GM18909 (cell line): ENCODE measurements around the gene FOXL3.
"Not testable (repeated sequence)": the region's sequence is repeated elsewhere in the genome, so short reads cannot be mapped to it uniquely, and the experiment has no call there.

Source experiments
- ATAC-seq: cut with Tn5 transposase; IDR thresholded peaks from one replicate; pipeline ENCODE4 v1.9.1; 2021; ENCODE audit warnings: mild to moderate bottlenecking; ENCODE audit not compliant: unreplicated experiment, poor library complexity

The FOXL3 gene

GRCh38 chr7:254337-255037 is 35.5 kb upstream of the FOXL3 start:
- ATAC-seq, result no peak

DNA sequence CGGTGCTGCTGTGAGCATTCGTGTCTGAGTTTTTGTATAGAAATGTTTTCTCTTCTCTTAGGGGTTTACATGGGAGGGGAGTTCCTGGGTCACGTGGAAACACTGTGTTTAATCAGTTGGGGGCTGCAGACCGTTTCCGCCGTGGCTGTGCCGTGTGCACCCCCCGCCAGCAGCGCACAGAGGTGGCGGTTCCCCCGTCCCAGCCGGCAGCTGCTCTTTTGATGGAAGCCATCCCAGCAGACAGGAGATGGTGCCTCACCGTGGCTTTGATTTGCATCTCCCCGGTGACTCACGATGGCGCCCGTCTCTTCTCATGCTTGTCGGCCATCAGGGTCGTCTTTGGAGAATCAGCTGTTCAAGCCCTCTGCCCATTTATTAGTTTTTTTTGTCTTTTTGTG is 34.9 kb upstream of the FOXL3 start:
- no peak for ATAC-seq

GRCh38 chr7:255721-256361 is 34.1 kb upstream of the FOXL3 start:
- ATAC-seq, result no peak

GRCh38 chr7:256461-256940 is 33.5 kb upstream of the FOXL3 start:
- no peak for ATAC-seq

- no peak for ATAC-seq
These were observed 32.9 kb upstream of the FOXL3 start for GRCh38 chr7:256981-257646.

DNA sequence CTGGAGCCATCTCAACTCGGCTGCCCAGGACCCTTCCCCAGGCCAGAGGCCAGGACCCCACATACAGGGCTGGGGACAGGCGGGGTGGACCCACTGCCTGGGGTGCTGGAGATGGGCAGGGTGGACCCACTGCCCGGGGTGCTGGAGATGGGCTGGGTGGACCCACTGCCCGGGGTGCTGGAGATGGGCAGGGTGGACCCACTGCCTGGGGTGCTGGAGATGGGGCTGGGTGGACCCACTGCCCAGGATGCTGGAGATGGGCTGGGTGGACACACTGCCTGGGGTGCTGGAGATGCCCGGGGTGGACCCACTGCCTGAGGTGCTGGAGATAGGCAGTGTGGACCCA is 32.4 kb upstream of the FOXL3 start:
- ATAC-seq, result no peak

- ATAC-seq, result no peak
These were observed 31.3 kb upstream of the FOXL3 start for GRCh38 chr7:258476-259190.

- ATAC-seq, result no peak
These were observed 30.8 kb upstream of the FOXL3 start for GRCh38 chr7:259191-259505.

DNA sequence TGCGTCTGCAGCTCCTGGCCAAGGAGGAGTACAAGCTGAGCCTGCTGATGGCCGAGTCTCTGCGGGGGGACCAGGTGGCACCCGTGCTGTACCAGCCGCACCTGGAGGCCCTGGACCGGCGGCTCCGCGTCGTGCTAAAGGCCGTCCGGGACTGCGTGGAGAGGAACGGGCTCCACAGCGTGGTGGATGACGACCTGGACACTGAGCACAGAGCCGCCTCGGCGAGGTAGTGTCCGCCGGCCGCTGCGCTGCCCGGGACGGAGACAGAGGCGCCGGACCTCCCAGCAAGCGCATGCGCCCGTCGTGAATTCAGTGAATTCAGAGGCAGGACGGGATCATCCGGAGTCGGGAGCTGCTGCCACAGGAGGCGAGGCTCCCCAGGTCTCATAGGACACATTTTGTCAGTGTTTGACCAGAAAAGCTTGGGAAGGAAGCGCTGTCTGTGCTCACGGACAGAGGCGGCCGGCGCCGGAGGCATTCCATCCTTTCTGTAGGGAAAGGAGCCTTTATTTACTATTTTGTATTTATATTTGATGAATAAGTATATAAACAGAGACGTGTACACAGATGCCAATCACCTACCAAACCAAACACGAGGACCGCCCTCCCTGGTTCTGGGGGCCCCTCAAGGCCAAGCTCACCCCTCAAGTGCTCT is 30.1 kb upstream of the FOXL3 start:
- ATAC-seq, result no peak

DNA sequence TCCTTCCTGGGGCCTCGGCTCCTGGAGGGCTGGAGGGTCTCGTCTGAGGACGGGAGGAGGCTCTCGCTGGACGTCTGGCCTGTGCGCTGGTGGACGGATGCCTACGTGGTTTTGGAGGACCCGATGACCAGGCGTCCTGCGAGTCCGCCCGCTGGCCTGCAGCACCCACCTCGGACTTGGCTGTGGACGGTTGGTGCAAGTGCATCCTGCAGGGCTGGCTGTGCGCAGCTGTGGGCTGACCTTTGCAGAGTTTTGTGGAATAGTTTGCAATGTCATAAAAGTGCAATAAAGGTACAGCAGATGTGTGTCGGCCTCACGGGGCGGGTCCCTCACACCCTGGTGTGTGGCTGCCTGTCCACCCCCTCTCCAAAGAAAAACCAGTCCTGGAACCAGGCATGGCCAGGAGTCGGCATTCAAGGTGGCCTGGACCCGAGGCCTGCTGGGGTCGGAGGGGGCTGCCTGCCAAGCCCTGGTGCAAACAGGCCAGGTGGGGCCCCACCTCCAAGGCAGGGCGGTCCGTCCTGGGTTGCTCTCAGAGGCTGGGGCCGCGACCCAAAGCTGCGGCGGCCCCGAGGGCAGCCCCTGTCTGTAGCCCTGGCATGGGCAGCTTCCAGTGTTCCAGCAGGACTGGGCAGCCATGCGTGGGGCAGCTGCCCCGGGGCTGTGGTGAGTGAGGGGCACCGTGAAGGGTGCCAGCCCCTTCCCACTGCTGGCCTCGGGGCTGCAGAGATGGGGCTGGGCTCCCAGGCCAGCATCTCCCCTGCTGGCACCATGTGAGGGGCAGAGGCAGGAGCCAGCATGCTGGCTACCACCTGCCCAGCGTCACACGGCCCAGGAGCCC is 29.3 kb upstream of the FOXL3 start:
- no peak for ATAC-seq

- ATAC-seq, result no peak
These were observed 28.4 kb upstream of the FOXL3 start for GRCh38 chr7:261341-262250.

DNA sequence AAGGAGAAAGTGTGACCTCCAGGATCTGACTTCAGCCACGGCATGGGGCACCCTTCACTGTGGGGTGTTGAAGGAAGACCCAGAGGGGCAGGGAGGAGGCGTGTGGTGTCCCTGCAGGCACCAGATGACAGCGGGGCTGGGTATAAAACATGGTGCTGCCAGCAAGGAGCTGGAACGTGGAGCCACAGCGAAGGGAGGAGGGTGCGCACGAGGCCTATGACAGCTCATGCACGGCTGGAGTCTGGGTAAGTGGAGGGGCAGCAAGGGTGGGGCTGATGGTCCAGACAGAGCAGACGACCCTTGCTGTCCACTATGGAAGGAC is 27.8 kb upstream of the FOXL3 start:
- no peak for ATAC-seq

DNA sequence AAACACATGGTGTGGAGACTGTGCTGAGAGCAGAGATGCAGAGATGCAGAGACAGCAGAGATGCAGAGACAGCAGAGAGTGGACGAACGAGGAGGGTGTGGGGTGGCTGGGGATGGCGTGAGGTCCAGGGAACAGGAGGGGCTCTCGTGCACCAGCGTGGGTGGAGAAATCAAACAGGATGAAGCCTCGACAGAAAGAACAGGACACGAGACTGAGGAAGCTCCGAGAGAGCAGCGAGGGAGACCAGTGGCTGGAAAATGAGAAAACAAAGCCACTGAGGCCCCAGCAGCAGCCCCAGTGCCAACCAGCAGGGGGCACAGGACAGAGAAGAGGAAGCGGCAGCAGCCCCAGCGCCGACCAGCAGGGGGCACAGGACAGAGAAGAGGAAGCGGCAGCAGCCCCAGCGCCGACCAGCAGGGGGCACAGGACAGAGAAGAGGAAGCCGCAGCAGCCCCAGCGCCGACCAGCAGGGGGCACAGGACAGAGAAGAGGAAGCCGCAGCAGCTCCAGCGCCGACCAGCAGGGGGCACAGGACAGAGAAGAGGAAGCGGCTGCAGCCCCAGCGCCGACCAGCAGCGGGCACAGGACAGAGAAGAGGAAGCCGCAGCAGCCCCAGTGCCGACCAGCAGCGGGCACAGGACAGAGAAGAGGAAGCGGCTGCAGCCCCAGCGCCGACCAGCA is 27.2 kb upstream of the FOXL3 start:
- not testable (repeated sequence) for ATAC-seq

DNA sequence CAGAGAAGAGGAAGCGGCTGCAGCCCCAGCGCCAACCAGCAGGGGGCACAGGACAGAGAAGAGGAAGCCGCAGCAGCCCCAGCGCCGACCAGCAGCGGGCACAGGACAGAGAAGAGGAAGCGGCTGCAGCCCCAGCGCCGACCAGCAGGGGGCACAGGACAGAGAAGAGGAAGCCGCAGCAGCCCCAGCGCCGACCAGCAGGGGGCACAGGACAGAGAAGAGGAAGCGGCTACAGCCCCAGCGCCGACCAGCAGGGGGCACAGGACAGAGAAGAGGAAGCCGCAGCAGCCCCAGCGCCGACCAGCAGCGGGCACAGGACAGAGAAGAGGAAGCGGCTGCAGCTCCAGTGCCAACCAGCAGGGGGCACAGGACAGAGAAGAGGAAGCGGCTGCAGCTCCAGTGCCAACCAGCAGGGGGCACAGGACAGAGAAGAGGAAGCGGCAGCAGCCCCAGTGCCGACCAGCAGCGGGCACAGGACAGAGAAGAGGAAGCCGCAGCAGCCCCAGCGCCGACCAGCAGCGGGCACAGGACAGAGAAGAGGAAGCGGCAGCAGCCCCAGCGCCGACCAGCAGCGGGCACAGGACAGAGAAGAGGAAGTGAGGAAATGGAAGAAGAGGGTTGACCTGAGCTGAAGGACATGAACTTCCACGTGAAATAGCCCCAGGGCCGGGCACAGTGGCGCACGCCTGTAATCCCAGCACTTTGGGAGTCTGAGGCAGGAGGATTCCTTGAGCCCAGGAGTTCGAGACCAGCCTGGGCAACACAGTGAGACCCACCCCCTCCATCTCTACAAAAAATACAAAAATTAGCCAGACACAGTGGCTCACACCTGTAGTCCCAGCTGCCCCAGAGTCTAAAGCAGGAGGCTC is 26.3 kb upstream of the FOXL3 start:
- ATAC-seq, result not testable (repeated sequence)

GRCh38 chr7:264541-265191 is 25.3 kb upstream of the FOXL3 start:
- ATAC-seq, result no peak

GRCh38 chr7:265192-265997 is 24.6 kb upstream of the FOXL3 start:
- no peak for ATAC-seq
